HEK293 (cell line): Measurements from ENCODE around the gene ATP7B.

Experiments used
- CTCF ChIA-PET: fragments of 350-600 bp; formaldehyde crosslinking; extraction: SDS; loops from one replicate; lab custom pipeline; 2021; ENCODE audit warnings: antibody characterized with exemption; lab: Yijun Ruan, JAX
- POLR2A ChIA-PET: fragments of 300-600 bp; formaldehyde crosslinking; extraction: SDS; loops from one replicate; lab custom pipeline; 2020; ENCODE audit warnings: antibody characterized with exemption, inconsistent platforms; lab: Yijun Ruan, JAX
- H3K27ac ChIP-seq: fragments of 200-500 bp; sonication (Bioruptor generic); 2 replicates; pipeline ENCODE4 v1.5.1; 2014; ENCODE audit warnings: low read depth, low read length, control low read depth, inconsistent platforms; ENCODE audit errors: extremely low read depth
- H3K36me3 ChIP-seq, 2 experiments: fragments of 200-500 bp in 1 of 2; sonication (Bioruptor generic) in 1 of 2; 1 replicate in 1 of 2; 2 replicates in 1 of 2; pipeline ENCODE4 v1.5.1; 2014 to 2017; ENCODE audit warnings: inconsistent platforms in 2 of 2, low read length in 2 of 2; ENCODE audit not compliant: control insufficient read depth in 2 of 2, insufficient read depth in 1 of 2
- H3K4me1 ChIP-seq: fragments of 200-500 bp; sonication (Bioruptor generic); 2 replicates; pipeline ENCODE4 v1.5.1; 2014; ENCODE audit warnings: mild to moderate bottlenecking, low read length, inconsistent platforms; ENCODE audit not compliant: control insufficient read depth, insufficient read depth
- H3K4me3 ChIP-seq: 2 replicates; pipeline ENCODE4 v1.5.1; 2011; ENCODE audit warnings: low read depth, mild to moderate bottlenecking, control low read depth, low read length, moderate library complexity
- H3K9me3 ChIP-seq: fragments of 200-500 bp; sonication (Bioruptor generic); 2 replicates; pipeline ENCODE4 v1.5.1; 2014; ENCODE audit warnings: low read depth, low read length, inconsistent platforms; ENCODE audit not compliant: control insufficient read depth, insufficient read depth
- FEZF1 ChIP-seq: fragments of 450-650 bp; formaldehyde crosslinking; IDR thresholded peaks from 2 replicates; pipeline ENCODE4 v1.5.1; 2016; ENCODE audit warnings: missing biosample characterization, missing genetic modification characterization
- MYNN ChIP-seq: fragments of 450-650 bp; formaldehyde crosslinking; IDR thresholded peaks from 2 replicates; pipeline ENCODE4 v1.5.1; 2016; ENCODE audit warnings: missing biosample characterization, missing genetic modification characterization, borderline replicate concordance
- SCRT2 ChIP-seq: fragments of 450-650 bp; formaldehyde crosslinking; IDR thresholded peaks from 2 replicates; pipeline ENCODE4 v1.5.1; 2016; ENCODE audit warnings: missing biosample characterization, missing genetic modification characterization
- ZBTB20 ChIP-seq: fragments of 450-650 bp; formaldehyde crosslinking; IDR thresholded peaks from 2 replicates; pipeline ENCODE4 v1.5.1; 2016; ENCODE audit warnings: missing biosample characterization, missing genetic modification characterization
- ZIC2 ChIP-seq: fragments of 450-650 bp; formaldehyde crosslinking; IDR thresholded peaks from 2 replicates; pipeline ENCODE4 v1.5.1; 2016; ENCODE audit warnings: missing biosample characterization, missing genetic modification characterization
- ZNF132 ChIP-seq: fragments of 450-650 bp; formaldehyde crosslinking; IDR thresholded peaks from 2 replicates; pipeline ENCODE4 v1.5.1; 2017; ENCODE audit warnings: missing biosample characterization, missing genetic modification characterization, borderline replicate concordance
- ZNF155 ChIP-seq: fragments of 450-650 bp; formaldehyde crosslinking; IDR thresholded peaks from 2 replicates; pipeline ENCODE4 v1.5.1; 2016; ENCODE audit warnings: missing biosample characterization, missing genetic modification characterization
- ZNF2 ChIP-seq: fragments of 450-650 bp; formaldehyde crosslinking; IDR thresholded peaks from 2 replicates; pipeline ENCODE4 v1.5.1; 2016; ENCODE audit warnings: missing biosample characterization, missing genetic modification characterization
- ZNF23 ChIP-seq: fragments of 450-650 bp; formaldehyde crosslinking; IDR thresholded peaks from 2 replicates; pipeline ENCODE4 v1.5.1; 2016; ENCODE audit warnings: missing biosample characterization, missing genetic modification characterization, borderline replicate concordance
- ZNF248 ChIP-seq: fragments of 450-650 bp; formaldehyde crosslinking; IDR thresholded peaks from 2 replicates; pipeline ENCODE4 v1.5.1; 2017; ENCODE audit warnings: missing biosample characterization, missing genetic modification characterization
- ZNF416 ChIP-seq: fragments of 450-650 bp; formaldehyde crosslinking; IDR thresholded peaks from 2 replicates; pipeline ENCODE4 v1.5.1; 2016; ENCODE audit warnings: missing biosample characterization, missing genetic modification characterization
- ZNF433 ChIP-seq: fragments of 450-650 bp; formaldehyde crosslinking; IDR thresholded peaks from 2 replicates; pipeline ENCODE4 v1.5.1; 2016; ENCODE audit warnings: missing biosample characterization, missing genetic modification characterization, low read depth
- ZNF48 ChIP-seq: fragments of 450-650 bp; formaldehyde crosslinking; IDR thresholded peaks from 2 replicates; pipeline ENCODE4 v1.5.1; 2016; ENCODE audit warnings: missing biosample characterization, missing genetic modification characterization
- ZNF510 ChIP-seq: fragments of 450-650 bp; formaldehyde crosslinking; IDR thresholded peaks from 2 replicates; pipeline ENCODE4 v1.5.1; 2018; ENCODE audit warnings: mild to moderate bottlenecking, missing genetic modification characterization, missing biosample characterization; ENCODE audit not compliant: insufficient replicate concordance
- ZNF596 ChIP-seq: fragments of 450-650 bp; IDR thresholded peaks from 2 replicates; pipeline ENCODE4 v1.5.0; 2018; ENCODE audit warnings: missing biosample characterization, mild to moderate bottlenecking, missing genetic modification characterization, moderate library complexity
- ZNF623 ChIP-seq: fragments of 450-650 bp; formaldehyde crosslinking; IDR thresholded peaks from 2 replicates; pipeline ENCODE4 v1.5.1; 2016; ENCODE audit warnings: missing biosample characterization, missing genetic modification characterization
- ZNF670 ChIP-seq: fragments of 450-650 bp; formaldehyde crosslinking; IDR thresholded peaks from 2 replicates; pipeline ENCODE4 v1.5.1; 2016; ENCODE audit warnings: missing biosample characterization, missing genetic modification characterization, low read depth
- ZNF692 ChIP-seq: fragments of 450-650 bp; formaldehyde crosslinking; IDR thresholded peaks from 2 replicates; pipeline ENCODE4 v1.5.1; 2016; ENCODE audit warnings: missing biosample characterization, missing genetic modification characterization
- TF ChIP-seq, protein P1 (sequence below): fragments of 450-650 bp; formaldehyde crosslinking; IDR thresholded peaks from 2 replicates; pipeline ENCODE4 v1.5.1; 2016; ENCODE audit warnings: missing biosample characterization, missing genetic modification characterization
- TF ChIP-seq, protein P2 (sequence below): fragments of 450-650 bp; formaldehyde crosslinking; IDR thresholded peaks from 2 replicates; pipeline ENCODE4 v1.5.1; 2016; ENCODE audit warnings: missing biosample characterization, missing genetic modification characterization

The ATP7B gene

DNA sequence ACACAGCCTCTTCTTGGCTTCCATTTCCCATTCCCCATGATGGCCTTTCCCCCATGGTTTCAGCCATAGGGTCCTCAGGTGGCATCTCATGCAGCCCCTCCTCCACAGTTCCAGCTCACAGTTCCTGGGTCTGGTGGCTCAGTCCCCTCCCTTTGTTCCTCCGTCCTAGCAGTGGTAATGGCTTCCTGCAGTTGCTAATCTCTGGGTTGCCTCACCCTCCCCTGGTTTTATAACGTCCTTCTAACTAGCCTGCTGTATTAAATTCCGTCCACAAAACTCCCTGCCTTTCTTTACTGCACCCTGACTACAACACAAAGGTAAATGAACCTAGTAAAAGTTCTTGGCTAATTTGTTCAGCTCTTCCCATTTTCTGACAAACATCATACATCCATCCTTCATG is 118.6 kb downstream of the ATP7B start:
- POLR2A ChIA-PET = interaction anchor here (0.6 kb wide), 1 partner anchor 594 kb away, joined by 3 read pairs; no protein-coding TSS in a partner anchor
- Histone ChIP-seq H3K27ac (no peak overlapping the region), H3K9me3 (no peaks in the 10 kb centered on the region), H3K4me3 (no peak overlapping the region), H3K4me1 (no peaks in the 10 kb centered on the region), H3K36me3 (no peaks in the 10 kb centered on the region)
- TF ChIP-seq ZIC2 (peak; percentile 34; the same call in 1 of the 2 replicates), ZNF155 (no peak), ZNF596 (no peak)
- CTCF ChIA-PET = interaction anchor here (1.0 to 1.2 kb wide), 2 partner anchors 11 to 235 kb away, joined by 3 to 6 read pairs; no protein-coding TSS in a partner anchor

- Histone ChIP-seq H3K36me3 (no peaks in the 10 kb centered on the region), H3K9me3 (no peaks in the 10 kb centered on the region), H3K4me1 (no peaks in the 10 kb centered on the region), H3K27ac (no peak overlapping the region), H3K4me3 (no peak overlapping the region)
- ChIA-PET CTCF (interaction anchor here (0.7 to 3.3 kb wide), 2 partner anchors 8 to 99 kb away, joined by 3 to 12 read pairs; no protein-coding TSS in a partner anchor), POLR2A (no interaction called here)
- no peak for TF ChIP-seq ZNF433 (tag by site-specific recombination)
- TF ChIP-seq, protein P1, sequence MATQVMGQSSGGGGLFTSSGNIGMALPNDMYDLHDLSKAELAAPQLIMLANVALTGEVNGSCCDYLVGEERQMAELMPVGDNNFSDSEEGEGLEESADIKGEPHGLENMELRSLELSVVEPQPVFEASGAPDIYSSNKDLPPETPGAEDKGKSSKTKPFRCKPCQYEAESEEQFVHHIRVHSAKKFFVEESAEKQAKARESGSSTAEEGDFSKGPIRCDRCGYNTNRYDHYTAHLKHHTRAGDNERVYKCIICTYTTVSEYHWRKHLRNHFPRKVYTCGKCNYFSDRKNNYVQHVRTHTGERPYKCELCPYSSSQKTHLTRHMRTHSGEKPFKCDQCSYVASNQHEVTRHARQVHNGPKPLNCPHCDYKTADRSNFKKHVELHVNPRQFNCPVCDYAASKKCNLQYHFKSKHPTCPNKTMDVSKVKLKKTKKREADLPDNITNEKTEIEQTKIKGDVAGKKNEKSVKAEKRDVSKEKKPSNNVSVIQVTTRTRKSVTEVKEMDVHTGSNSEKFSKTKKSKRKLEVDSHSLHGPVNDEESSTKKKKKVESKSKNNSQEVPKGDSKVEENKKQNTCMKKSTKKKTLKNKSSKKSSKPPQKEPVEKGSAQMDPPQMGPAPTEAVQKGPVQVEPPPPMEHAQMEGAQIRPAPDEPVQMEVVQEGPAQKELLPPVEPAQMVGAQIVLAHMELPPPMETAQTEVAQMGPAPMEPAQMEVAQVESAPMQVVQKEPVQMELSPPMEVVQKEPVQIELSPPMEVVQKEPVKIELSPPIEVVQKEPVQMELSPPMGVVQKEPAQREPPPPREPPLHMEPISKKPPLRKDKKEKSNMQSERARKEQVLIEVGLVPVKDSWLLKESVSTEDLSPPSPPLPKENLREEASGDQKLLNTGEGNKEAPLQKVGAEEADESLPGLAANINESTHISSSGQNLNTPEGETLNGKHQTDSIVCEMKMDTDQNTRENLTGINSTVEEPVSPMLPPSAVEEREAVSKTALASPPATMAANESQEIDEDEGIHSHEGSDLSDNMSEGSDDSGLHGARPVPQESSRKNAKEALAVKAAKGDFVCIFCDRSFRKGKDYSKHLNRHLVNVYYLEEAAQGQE (tag by site-specific recombination) = no peak
Observed at GRCh38 chr13:51887468-51887867, 123.8 kb downstream of the ATP7B start.

GRCh38 chr13:51885651-51886050 is 125.6 kb downstream of the ATP7B start:
- TF ChIP-seq ZNF132 (tag by site-specific recombination) (no peak), ZNF48 (no peak), ZNF670 (no peak), ZNF623 (tag by site-specific recombination) (no peak), SCRT2 (no peak), ZNF2 (tag by site-specific recombination) (no peak), ZNF416 (tag by site-specific recombination) (no peak), MYNN (tag by site-specific recombination) (no peak), ZNF510 (tag by site-specific recombination) (no peak), ZNF248 (no peak), ZBTB20 (tag by site-specific recombination) (no peak)
- Histone ChIP-seq H3K4me3 (no peak overlapping the region), H3K36me3 (no peaks in the 10 kb centered on the region), H3K9me3 (no peaks in the 10 kb centered on the region), H3K4me1 (no peaks in the 10 kb centered on the region), H3K27ac (no peak overlapping the region)
- ChIA-PET POLR2A (no interaction called here), CTCF (interaction anchor here (1.9 to 3.3 kb wide), 2 partner anchors 10 to 242 kb away, joined by 5 to 12 read pairs; no protein-coding TSS in a partner anchor)

- no peaks in the 10 kb centered on the region for H3K9me3 ChIP-seq
- no peak overlapping the region for H3K27ac ChIP-seq
- H3K4me1 ChIP-seq = no peaks in the 10 kb centered on the region
- H3K36me3 ChIP-seq = no peaks in the 10 kb centered on the region
- CTCF ChIA-PET = no interaction called here
- no peak overlapping the region for H3K4me3 ChIP-seq
- no peak for TF ChIP-seq FEZF1
- TF ChIP-seq ZNF692 (tag by site-specific recombination) = no peak
- TF ChIP-seq, protein P2, sequence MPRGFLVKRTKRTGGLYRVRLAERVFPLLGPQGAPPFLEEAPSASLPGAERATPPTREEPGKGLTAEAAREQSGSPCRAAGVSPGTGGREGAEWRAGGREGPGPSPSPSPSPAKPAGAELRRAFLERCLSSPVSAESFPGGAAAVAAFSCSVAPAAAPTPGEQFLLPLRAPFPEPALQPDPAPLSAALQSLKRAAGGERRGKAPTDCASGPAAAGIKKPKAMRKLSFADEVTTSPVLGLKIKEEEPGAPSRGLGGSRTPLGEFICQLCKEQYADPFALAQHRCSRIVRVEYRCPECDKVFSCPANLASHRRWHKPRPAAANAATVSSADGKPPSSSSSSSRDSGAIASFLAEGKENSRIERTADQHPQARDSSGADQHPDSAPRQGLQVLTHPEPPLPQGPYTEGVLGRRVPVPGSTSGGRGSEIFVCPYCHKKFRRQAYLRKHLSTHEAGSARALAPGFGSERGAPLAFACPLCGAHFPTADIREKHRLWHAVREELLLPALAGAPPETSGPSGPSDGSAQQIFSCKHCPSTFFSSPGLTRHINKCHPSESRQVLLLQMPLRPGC (tag by site-specific recombination) = no peak
- no peak for TF ChIP-seq ZNF23 (tag by site-specific recombination)
- POLR2A ChIA-PET = no interaction called here
Observed at GRCh38 chr13:51883226-51883600, 128.0 kb downstream of the ATP7B start.
